Neuronal stem cell (in vitro differentiated cells): ENCODE data around the gene C1RL.

Experiments used
- DNase-seq: peaks from one replicate; pipeline ENCODE4 v3.0.0-alpha.2; 2013; ENCODE audit warnings: low spot score
- H2AFZ ChIP-seq: one replicate; pipeline ENCODE4 v1.6.1; 2013; ENCODE audit warnings: mild to moderate bottlenecking, low read length, inconsistent platforms
- H2AK5ac ChIP-seq: 2 replicates; pipeline ENCODE4 v1.6.1; 2013; ENCODE audit warnings: low read depth, mild to moderate bottlenecking, inconsistent platforms, low read length, moderate library complexity, mixed read lengths
- H2BK120ac ChIP-seq: 2 replicates; pipeline ENCODE4 v1.6.1; 2013; ENCODE audit warnings: low read depth, mild to moderate bottlenecking, inconsistent platforms, low read length, moderate library complexity, mixed read lengths
- H2BK12ac ChIP-seq: one replicate; pipeline ENCODE4 v1.6.1; 2013; ENCODE audit warnings: low read length, inconsistent platforms
- H2BK15ac ChIP-seq: 2 replicates; pipeline ENCODE4 v1.6.1; 2013; ENCODE audit warnings: mild to moderate bottlenecking, low read length, inconsistent platforms, mixed read lengths
- H2BK5ac ChIP-seq: one replicate; pipeline ENCODE4 v1.6.1; 2013; ENCODE audit warnings: inconsistent platforms, mild to moderate bottlenecking, low read length, moderate library complexity
- H3K14ac ChIP-seq: one replicate; pipeline ENCODE4 v1.6.1; 2013; ENCODE audit warnings: low read length, inconsistent platforms
- H3K18ac ChIP-seq: 2 replicates; pipeline ENCODE4 v1.6.1; 2013; ENCODE audit warnings: low read length, inconsistent platforms
- H3K23ac ChIP-seq: 2 replicates; pipeline ENCODE4 v1.6.1; 2013; ENCODE audit warnings: low read depth, mild to moderate bottlenecking, mixed read lengths, low read length, inconsistent platforms; ENCODE audit not compliant: poor library complexity
- H3K27ac ChIP-seq: replicated peaks from 3 replicates; pipeline ENCODE4 v1.5.1; 2013; ENCODE audit warnings: low read length, inconsistent platforms
- H3K27me3 ChIP-seq, 3 experiments: 2 replicates each; pipeline ENCODE4 v1.6.1; 2013; ENCODE audit warnings: low read length in 3 of 3, mild to moderate bottlenecking in 2 of 3, inconsistent platforms in 1 of 3, low read depth in 1 of 3, mixed read lengths in 1 of 3, moderate library complexity in 1 of 3; ENCODE audit not compliant: control insufficient read depth in 3 of 3, insufficient read depth in 3 of 3
- H3K36me3 ChIP-seq, 2 donors: replicated peaks in 1 of 2; 2 replicates each; pipeline ENCODE4 v1.6.1; 2013; ENCODE audit warnings: low read length in 2 of 2; ENCODE audit not compliant: control insufficient read depth in 2 of 2, insufficient read depth in 2 of 2
- H3K4ac ChIP-seq: 2 replicates; pipeline ENCODE4 v1.6.1; 2013; ENCODE audit warnings: inconsistent platforms, mild to moderate bottlenecking, low read length, moderate library complexity
- H3K4me1 ChIP-seq, 2 donors: 1 replicate in 1 of 2; 2 replicates in 1 of 2; pipeline ENCODE4 v1.6.1; 2013; ENCODE audit warnings: low read length in 2 of 2, low read depth in 1 of 2; ENCODE audit not compliant: control insufficient read depth in 2 of 2, insufficient read depth in 1 of 2
- H3K4me2 ChIP-seq: one replicate; pipeline ENCODE4 v1.6.1; 2013; ENCODE audit warnings: mild to moderate bottlenecking, low read length, inconsistent platforms; ENCODE audit not compliant: insufficient read depth, poor library complexity, severe bottlenecking
- H3K4me3 ChIP-seq, 2 donors: 2 replicates each; pipeline ENCODE4 v1.5.1; 2013; ENCODE audit warnings: low read length in 2 of 2, mild to moderate bottlenecking in 2 of 2, inconsistent platforms in 1 of 2, moderate library complexity in 1 of 2
- H3K79me1 ChIP-seq: one replicate; pipeline ENCODE4 v1.6.1; 2013; ENCODE audit warnings: low read depth, mild to moderate bottlenecking, inconsistent platforms, low read length, moderate library complexity
- H3K9ac ChIP-seq: one replicate; pipeline ENCODE4 v1.6.1; 2013; ENCODE audit warnings: mild to moderate bottlenecking, low read depth, low read length, inconsistent platforms; ENCODE audit not compliant: poor library complexity
- H3K9me3 ChIP-seq, 2 donors: replicated peaks in 1 of 2; 2 replicates each; pipeline versions ENCODE3 to v1.6.1; 2013; ENCODE audit warnings: low read length in 2 of 2, mild to moderate bottlenecking in 2 of 2, inconsistent platforms in 1 of 2, low read depth in 1 of 2, mixed read lengths in 1 of 2, moderate library complexity in 1 of 2; ENCODE audit not compliant: control insufficient read depth in 2 of 2, insufficient read depth in 1 of 2
- H4K8ac ChIP-seq: one replicate; pipeline ENCODE4 v1.6.1; 2013; ENCODE audit warnings: low read depth, mild to moderate bottlenecking, inconsistent platforms, low read length, moderate library complexity
- H4K91ac ChIP-seq: one replicate; pipeline ENCODE4 v1.6.1; 2013; ENCODE audit warnings: low read length, low read depth, mild to moderate bottlenecking, inconsistent platforms; ENCODE audit not compliant: poor library complexity
- WGBS, 2 donors: extraction: QIAGEN DNeasy Blood & Tissue Kit; methylation state at CpG; one replicate each; pipeline ENCODE4 v1.1.7; 2013; ENCODE audit warnings: missing lambda C conversion rate in 2 of 2, mixed read lengths in 1 of 2; ENCODE audit not compliant: insufficient read length in 2 of 2, insufficient replicate concordance in 1 of 2; ENCODE audit errors: extremely low coverage in 2 of 2; 5-methylcytosine and 5-hydroxymethylcytosine counted together

C1RL gene

DNA sequence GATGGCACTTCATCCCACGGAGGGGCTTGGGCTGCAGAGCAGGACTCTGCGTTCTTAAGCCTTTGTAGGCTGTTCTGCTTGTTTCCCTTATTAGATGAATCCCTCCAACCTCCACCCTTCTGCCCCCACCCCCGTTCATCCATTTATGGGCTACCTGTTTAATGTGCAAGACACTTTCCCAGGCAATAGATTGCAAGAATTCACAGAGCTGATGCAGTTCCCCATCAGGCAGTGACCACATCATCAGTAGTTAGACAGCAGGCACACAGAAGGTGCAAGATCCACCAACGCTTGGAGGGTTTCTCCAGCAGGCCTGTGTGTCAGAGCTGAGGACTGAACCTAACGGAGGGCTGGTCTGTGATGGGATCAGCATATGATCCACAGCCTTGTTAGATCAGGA lies 15.5 kb downstream of the C1RL start:
- Histone ChIP-seq H3K9ac (no peak overlapping the region), H3K9me3 (no peaks in the 10 kb centered on the region), H3K18ac (no peak overlapping the region), H4K91ac (no peak overlapping the region), H3K27ac (no peak overlapping the region), H2BK120ac (no peak overlapping the region), H3K4me2 (no peak overlapping the region), H3K79me1 (peaks cover 1% of the 10 kb centered on the region), H2AFZ (no peak overlapping the region), H3K27me3 (no peaks in the 10 kb centered on the region), H3K36me3 (peaks cover 2 to 4% of the 10 kb centered on the region in 2 donors), H2BK15ac (no peak overlapping the region), H3K4me3 (no peak overlapping the region), H3K4me1 (peaks cover 6 to 14% of the 10 kb centered on the region in 2 donors), H3K14ac (no peak overlapping the region), H2BK12ac (no peak overlapping the region), H3K4ac (no peak overlapping the region), H2AK5ac (no peak overlapping the region), H2BK5ac (no peak overlapping the region), H4K8ac (no peak overlapping the region), H3K23ac (no peak overlapping the region)
- WGBS, 2 donors: no CpG with 5 or more reads among the region's 5 CpGs
- DNase-seq: no peak

DNA sequence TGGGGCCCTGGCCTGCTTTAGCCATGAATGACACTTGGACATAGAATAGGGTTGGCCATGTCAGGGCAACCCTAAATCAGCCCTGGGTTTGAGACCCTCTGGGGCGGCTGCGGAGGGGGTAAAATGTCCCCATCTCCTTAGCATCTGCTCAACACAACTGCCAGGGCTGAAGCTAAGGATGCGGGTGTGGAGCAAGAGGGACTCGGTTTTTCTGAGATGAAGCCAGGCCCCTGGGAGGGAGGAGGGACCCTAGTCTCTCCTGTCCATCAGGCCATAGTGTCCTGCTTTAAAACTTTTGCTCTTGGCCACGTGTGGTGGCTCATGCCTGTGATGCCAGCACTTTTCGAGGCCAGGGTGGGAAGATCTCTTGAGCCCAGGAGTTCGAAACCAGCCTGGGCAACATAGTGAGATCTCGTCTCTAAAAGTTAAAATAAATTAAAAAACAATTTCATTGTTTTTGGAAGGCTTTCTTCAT lies 16.0 kb downstream of the C1RL start:
- Histone ChIP-seq H3K4me3 (no peak overlapping the region), H3K18ac (no peak overlapping the region), H2BK15ac (no peak overlapping the region), H2AK5ac (no peak overlapping the region), H3K4ac (no peak overlapping the region), H3K27me3 (no peaks in the 10 kb centered on the region), H3K14ac (no peak overlapping the region), H2BK12ac (no peak overlapping the region), H3K9me3 (no peaks in the 10 kb centered on the region), H4K8ac (no peak overlapping the region), H3K27ac (no peak overlapping the region), H3K79me1 (peaks cover 1% of the 10 kb centered on the region), H4K91ac (no peak overlapping the region), H2AFZ (peak overlapping the region; percentile 69), H3K36me3 (peaks cover 0 to 2% of the 10 kb centered on the region in 2 donors), H2BK5ac (no peak overlapping the region), H2BK120ac (no peak overlapping the region), H3K23ac (no peak overlapping the region), H3K9ac (no peak overlapping the region), H3K4me1 (peaks cover 6 to 14% of the 10 kb centered on the region in 2 donors), H3K4me2 (no peak overlapping the region)
- WGBS, 2 donors: no CpG with 5 or more reads among the region's 8 CpGs
- no peak for DNase-seq

DNA sequence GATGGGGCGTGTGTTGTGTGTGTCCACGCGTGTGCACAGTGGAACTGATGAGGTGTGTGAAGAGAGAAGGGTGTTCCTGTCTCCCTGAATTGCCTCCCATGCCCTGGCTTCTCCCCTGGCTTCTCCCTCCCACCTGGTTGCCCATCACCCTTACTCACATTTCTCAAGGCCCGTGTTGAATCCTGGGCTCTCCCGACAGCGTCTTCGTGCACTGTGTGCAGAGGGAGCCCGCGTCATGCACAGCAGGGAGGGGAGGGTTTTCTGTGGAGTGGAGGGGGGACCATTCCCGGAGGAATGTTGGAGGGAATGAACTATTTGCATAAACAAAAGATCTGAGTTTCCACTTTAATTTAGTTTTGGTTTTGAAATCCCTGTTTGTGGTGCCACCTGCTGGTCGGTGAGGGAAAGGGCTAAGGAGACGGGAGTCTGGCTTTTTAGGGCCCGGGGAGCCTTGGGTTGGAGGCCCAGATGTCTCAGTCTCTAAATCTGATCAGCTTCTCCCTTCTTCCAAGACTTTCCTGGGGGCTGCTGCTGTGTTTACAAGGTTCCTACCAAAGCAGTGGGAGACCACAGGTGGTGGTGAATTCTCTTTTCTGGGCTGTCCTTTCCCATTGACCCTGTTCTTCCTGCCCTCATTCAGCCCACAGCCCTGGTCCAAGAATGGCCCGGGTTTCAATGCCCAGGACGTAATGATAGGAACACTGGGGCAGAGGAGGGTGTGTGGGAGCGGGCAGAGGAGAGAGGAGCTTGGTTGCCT lies 16.6 kb downstream of the C1RL start, which contains the start of gene C1R:
C1R (minus strand) TSS at position 217 of the 757 bp plus-strand sequence; CDS start at position 160, 57 bp downstream.
- WGBS, 2 donors: no CpG with 5 or more reads among the region's 16 CpGs
- Histone ChIP-seq H3K14ac (no peak within 1 kb of the TSS), H3K4ac (no peak within 1 kb of the TSS), H3K79me1 (peaks cover 1% of the 10 kb centered on the region), H3K9me3 (no peaks in the 10 kb centered on the region), H3K9ac (no peak within 1 kb of the TSS), H2BK5ac (no peak within 1 kb of the TSS), H3K4me3 (peak within 1 kb of the TSS in 1 of 2 donors; percentile 59), H4K8ac (no peak within 1 kb of the TSS), H2BK120ac (no peak within 1 kb of the TSS), H3K23ac (peak within 1 kb of the TSS; percentile 26), H2AK5ac (peak within 1 kb of the TSS; percentile 64), H2BK15ac (peak within 1 kb of the TSS; percentile 41), H4K91ac (no peak within 1 kb of the TSS), H2BK12ac (no peak within 1 kb of the TSS), H3K36me3 (no peaks in the 10 kb centered on the region), H2AFZ (peak within 1 kb of the TSS; percentile 69), H3K27me3 (no peaks in the 10 kb centered on the region), H3K4me1 (peaks cover 6 to 14% of the 10 kb centered on the region in 2 donors), H3K18ac (peak within 1 kb of the TSS; percentile 53), H3K27ac (no peak within 1 kb of the TSS), H3K4me2 (peak within 1 kb of the TSS; percentile 59)
- peak; percentile 68 for DNase-seq

DNA sequence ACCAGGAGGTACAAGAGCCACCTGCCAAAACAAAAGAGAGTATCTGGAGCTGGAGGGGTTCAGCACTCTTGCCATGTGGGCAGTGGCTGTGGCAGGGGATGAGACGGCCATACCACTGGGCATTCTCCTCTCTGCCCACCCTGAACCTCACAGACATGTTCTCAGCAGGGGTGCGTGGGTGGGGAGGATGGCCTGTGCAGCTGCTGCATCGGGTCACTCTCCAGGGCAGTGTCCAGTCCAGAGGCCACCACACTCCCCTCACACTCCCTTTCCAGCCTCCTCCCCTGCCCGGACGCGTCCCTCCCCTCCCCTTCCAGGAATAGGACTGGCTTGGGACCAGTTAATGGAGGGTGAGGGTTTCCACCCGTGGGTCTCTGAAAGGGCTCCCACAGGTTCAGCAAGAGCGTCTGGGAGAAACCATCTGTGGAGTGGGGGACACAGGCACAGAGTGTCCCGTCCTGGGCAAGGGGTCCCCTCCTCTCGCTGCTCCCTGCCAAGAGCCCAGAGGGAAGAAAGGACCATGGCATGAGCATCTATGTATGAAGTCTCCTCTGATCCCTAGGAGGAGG lies 17.3 kb downstream of the C1RL start:
- Histone ChIP-seq H2BK15ac (peak overlapping the region; percentile 41), H2BK5ac (no peak overlapping the region), H2BK12ac (no peak overlapping the region), H3K9me3 (no peaks in the 10 kb centered on the region), H2BK120ac (no peak overlapping the region), H3K79me1 (peaks cover 1% of the 10 kb centered on the region), H3K27me3 (no peaks in the 10 kb centered on the region), H3K14ac (no peak overlapping the region), H3K4me3 (no peak overlapping the region), H3K4me1 (peaks cover 6 to 14% of the 10 kb centered on the region in 2 donors), H4K8ac (no peak overlapping the region), H3K23ac (peak overlapping the region; percentile 26), H3K18ac (peak overlapping the region; percentile 53), H3K27ac (no peak overlapping the region), H2AFZ (peak overlapping the region; percentile 69), H3K4ac (no peak overlapping the region), H3K9ac (no peak overlapping the region), H2AK5ac (peak overlapping the region; percentile 64), H3K4me2 (no peak overlapping the region), H3K36me3 (no peaks in the 10 kb centered on the region), H4K91ac (no peak overlapping the region)
- WGBS, 2 donors: no CpG with 5 or more reads among the region's 10 CpGs
- DNase-seq: no peak
